HepG2 (cell line): ENCODE results near the gene SH2D7. TPM values are rescaled to one million over a fixed set of nuclear protein-coding genes. Genes with fewer than 3 reads are reported as not detected.

Experiments
- MAF1 ChIP-seq: sonication (generic); formaldehyde crosslinking; IDR thresholded peaks from 2 replicates; pipeline ENCODE4 v1.5.0; 2020; ENCODE audit warnings: missing genetic modification reagents, borderline replicate concordance
- SKI ChIP-seq: fragments of 450-650 bp; IDR thresholded peaks from one replicate; pipeline ENCODE4 v1.6.1; 2018; ENCODE audit warnings: mild to moderate bottlenecking; ENCODE audit not compliant: partially characterized antibody
- SOX6 ChIP-seq, 2 experiments: fragments of 450-650 bp in 1 of 2; sonication (generic) in 1 of 2; formaldehyde crosslinking in 1 of 2; IDR thresholded peaks; 2 replicates each; pipeline versions ENCODE4 v1.4.0 to v1.6.1; 2017 to 2020; ENCODE audit warnings: antibody characterized with exemption in 1 of 2, mild to moderate bottlenecking in 1 of 2, missing genetic modification reagents in 1 of 2
- ZNF329 ChIP-seq: sonication (generic); formaldehyde crosslinking; IDR thresholded peaks from 2 replicates; pipeline ENCODE4 v1.9.0; 2021; ENCODE audit warnings: low read depth, mild to moderate bottlenecking, missing genetic modification reagents
- ZNF569 ChIP-seq: sonication (generic); formaldehyde crosslinking; IDR thresholded peaks from 2 replicates; pipeline ENCODE4 v1.5.0; 2020; ENCODE audit warnings: mild to moderate bottlenecking, missing genetic modification reagents, moderate library complexity, borderline replicate concordance
- polyA plus RNA-seq, 8 experiments: library from polyadenylated mRNA; depleted of rRNA in 3 of 8; stranded (reverse) in 7 of 8; unstranded in 1 of 8; fragments of >200 nt; fragmentation: Illumina TruSeq in 4 of 8; extraction: Trizol in 4 of 8; gene quantifications; 2 replicates each; pipeline versions ENCODE4 v1.2.1 to v1.2.3, GENCODE V29; 2011 to 2016; ENCODE audit warnings: low read depth in 4 of 8, missing spikeins in 1 of 8, mixed read lengths in 1 of 8; ENCODE audit not compliant: insufficient read depth in 1 of 8
- total RNA-seq, 5 experiments: library from RNA; depleted of rRNA; stranded (reverse); fragments of >200 nt; fragmentation: Illumina TruSeq; extraction: Trizol; gene quantifications; 2 replicates each; pipeline ENCODE4 v1.2.3, GENCODE V29; 2016; ENCODE audit warnings: low read depth in 1 of 5
- TF ChIP-seq, protein P1 (sequence below): sonication (generic); formaldehyde crosslinking; conservative IDR thresholded peaks from 2 replicates; pipeline ENCODE4 v1.4.0; 2020; ENCODE audit warnings: mild to moderate bottlenecking, missing genetic modification reagents, moderate library complexity
- TF ChIP-seq, protein P2 (sequence below): sonication (generic); formaldehyde crosslinking; IDR thresholded peaks from 2 replicates; pipeline ENCODE4 v1.5.1; 2020; ENCODE audit warnings: mild to moderate bottlenecking, missing genetic modification reagents
- TF ChIP-seq, protein P3 (sequence below): sonication (generic); formaldehyde crosslinking; IDR thresholded peaks from 2 replicates; pipeline ENCODE4 v1.4.0; 2020; ENCODE audit warnings: missing genetic modification reagents
- TF ChIP-seq, protein P4 (sequence below): sonication (generic); formaldehyde crosslinking; IDR thresholded peaks from 2 replicates; pipeline ENCODE4 v1.8.1; 2023; ENCODE audit warnings: mild to moderate bottlenecking, missing genetic modification reagents
- TF ChIP-seq, protein P5 (sequence below): IDR thresholded peaks from 2 replicates; pipeline ENCODE4 v1.4.0; 2020; ENCODE audit warnings: mild to moderate bottlenecking, missing genetic modification reagents

SH2D7 gene
- total and polyA plus RNA-seq, 2 of the 13 experiments (the other 11 are each of a cell fraction or from before 2014, with no cell fraction given) = not detected

DNA sequence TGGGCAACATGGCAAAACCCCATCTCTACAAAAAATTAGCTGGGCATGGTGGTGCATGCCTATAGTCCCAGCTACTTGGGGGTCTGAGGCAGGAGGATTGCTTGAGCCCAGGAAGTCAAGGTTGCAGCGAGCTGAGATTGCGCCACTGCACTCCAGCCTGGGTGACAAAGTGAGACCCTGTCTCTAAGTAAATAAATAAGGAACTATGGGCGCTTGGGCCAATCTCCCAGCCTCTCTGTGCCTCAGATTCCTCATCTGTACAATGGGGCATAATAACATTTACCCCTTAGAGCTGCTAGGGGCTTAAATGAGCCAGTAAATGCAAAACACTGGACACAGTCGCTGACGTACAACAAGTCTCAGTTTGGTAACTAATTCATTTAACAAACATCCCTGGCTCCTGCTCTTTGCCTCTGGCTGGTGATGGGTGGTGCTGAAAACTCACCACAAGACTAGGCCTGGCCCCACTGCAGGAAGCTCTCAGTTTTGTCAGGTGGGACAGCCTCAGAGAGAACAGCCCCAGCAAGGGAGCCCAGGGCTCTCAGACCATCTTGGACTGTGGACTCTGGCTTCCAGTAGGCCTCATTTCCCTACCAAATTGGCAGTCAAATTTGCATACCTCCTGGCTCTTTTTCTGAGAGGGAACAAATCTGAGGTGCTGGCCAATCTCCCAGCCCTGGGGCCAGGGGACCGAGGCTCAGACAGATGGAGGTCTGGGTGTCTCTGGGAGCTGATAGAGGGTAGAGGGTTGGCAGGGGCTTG lies 8.5 kb upstream of the SH2D7 start (continued):
- TF ChIP-seq, protein P1, sequence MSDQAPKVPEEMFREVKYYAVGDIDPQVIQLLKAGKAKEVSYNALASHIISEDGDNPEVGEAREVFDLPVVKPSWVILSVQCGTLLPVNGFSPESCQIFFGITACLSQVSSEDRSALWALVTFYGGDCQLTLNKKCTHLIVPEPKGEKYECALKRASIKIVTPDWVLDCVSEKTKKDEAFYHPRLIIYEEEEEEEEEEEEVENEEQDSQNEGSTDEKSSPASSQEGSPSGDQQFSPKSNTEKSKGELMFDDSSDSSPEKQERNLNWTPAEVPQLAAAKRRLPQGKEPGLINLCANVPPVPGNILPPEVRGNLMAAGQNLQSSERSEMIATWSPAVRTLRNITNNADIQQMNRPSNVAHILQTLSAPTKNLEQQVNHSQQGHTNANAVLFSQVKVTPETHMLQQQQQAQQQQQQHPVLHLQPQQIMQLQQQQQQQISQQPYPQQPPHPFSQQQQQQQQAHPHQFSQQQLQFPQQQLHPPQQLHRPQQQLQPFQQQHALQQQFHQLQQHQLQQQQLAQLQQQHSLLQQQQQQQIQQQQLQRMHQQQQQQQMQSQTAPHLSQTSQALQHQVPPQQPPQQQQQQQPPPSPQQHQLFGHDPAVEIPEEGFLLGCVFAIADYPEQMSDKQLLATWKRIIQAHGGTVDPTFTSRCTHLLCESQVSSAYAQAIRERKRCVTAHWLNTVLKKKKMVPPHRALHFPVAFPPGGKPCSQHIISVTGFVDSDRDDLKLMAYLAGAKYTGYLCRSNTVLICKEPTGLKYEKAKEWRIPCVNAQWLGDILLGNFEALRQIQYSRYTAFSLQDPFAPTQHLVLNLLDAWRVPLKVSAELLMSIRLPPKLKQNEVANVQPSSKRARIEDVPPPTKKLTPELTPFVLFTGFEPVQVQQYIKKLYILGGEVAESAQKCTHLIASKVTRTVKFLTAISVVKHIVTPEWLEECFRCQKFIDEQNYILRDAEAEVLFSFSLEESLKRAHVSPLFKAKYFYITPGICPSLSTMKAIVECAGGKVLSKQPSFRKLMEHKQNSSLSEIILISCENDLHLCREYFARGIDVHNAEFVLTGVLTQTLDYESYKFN = 0 out of 2 replicates have a peak, but pooled peaks have one; percentile 32
- TF ChIP-seq ZNF329 (CRISPR knock-in tag) (no peak), ZNF569 (CRISPR knock-in tag) (no peak), SOX6 (IDR thresholded peaks at IDR 0.05) (no peak), SOX6 (CRISPR knock-in tag; IDR thresholded peaks at IDR 0.05) (peak; percentile 25; the same call in 1 of the 2 replicates), MAF1 (CRISPR knock-in tag) (no peak), SKI (peak; percentile 21)
- TF ChIP-seq, protein P2, sequence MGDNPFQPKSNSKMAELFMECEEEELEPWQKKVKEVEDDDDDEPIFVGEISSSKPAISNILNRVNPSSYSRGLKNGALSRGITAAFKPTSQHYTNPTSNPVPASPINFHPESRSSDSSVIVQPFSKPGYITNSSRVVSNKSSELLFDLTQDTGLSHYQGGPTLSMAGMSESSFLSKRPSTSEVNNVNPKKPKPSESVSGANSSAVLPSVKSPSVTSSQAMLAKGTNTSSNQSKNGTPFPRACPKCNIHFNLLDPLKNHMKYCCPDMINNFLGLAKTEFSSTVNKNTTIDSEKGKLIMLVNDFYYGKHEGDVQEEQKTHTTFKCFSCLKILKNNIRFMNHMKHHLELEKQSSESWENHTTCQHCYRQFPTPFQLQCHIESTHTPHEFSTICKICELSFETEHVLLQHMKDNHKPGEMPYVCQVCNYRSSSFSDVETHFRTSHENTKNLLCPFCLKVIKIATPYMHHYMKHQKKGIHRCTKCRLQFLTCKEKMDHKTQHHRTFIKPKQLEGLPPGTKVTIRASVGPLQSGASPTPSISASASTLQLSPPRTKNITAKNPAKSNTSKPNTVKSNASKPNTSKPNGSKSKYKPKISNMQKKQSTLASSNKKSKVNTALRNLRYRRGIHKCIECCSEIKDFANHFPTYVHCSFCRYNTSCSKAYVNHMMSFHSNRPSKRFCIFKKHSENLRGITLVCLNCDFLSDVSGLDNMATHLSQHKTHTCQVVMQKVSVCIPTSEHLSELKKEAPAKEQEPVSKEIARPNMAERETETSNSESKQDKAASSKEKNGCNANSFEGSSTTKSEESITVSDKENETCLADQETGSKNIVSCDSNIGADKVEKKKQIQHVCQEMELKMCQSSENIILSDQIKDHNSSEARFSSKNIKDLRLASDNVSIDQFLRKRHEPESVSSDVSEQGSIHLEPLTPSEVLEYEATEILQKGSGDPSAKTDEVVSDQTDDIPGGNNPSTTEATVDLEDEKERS = 0 out of 2 replicates have a peak, but pooled peaks have one; percentile 39
- TF ChIP-seq, protein P3, sequence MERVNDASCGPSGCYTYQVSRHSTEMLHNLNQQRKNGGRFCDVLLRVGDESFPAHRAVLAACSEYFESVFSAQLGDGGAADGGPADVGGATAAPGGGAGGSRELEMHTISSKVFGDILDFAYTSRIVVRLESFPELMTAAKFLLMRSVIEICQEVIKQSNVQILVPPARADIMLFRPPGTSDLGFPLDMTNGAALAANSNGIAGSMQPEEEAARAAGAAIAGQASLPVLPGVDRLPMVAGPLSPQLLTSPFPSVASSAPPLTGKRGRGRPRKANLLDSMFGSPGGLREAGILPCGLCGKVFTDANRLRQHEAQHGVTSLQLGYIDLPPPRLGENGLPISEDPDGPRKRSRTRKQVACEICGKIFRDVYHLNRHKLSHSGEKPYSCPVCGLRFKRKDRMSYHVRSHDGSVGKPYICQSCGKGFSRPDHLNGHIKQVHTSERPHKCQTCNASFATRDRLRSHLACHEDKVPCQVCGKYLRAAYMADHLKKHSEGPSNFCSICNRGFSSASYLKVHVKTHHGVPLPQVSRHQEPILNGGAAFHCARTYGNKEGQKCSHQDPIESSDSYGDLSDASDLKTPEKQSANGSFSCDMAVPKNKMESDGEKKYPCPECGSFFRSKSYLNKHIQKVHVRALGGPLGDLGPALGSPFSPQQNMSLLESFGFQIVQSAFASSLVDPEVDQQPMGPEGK = peak; percentile 9; the same call in 1 of the 2 replicates
- TF ChIP-seq, protein P4, sequence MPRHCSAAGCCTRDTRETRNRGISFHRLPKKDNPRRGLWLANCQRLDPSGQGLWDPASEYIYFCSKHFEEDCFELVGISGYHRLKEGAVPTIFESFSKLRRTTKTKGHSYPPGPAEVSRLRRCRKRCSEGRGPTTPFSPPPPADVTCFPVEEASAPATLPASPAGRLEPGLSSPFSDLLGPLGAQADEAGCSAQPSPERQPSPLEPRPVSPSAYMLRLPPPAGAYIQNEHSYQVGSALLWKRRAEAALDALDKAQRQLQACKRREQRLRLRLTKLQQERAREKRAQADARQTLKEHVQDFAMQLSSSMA (CRISPR knock-in tag) = 0 out of 2 replicates have a peak, but pooled peaks have one; percentile 37
- TF ChIP-seq, protein P5, sequence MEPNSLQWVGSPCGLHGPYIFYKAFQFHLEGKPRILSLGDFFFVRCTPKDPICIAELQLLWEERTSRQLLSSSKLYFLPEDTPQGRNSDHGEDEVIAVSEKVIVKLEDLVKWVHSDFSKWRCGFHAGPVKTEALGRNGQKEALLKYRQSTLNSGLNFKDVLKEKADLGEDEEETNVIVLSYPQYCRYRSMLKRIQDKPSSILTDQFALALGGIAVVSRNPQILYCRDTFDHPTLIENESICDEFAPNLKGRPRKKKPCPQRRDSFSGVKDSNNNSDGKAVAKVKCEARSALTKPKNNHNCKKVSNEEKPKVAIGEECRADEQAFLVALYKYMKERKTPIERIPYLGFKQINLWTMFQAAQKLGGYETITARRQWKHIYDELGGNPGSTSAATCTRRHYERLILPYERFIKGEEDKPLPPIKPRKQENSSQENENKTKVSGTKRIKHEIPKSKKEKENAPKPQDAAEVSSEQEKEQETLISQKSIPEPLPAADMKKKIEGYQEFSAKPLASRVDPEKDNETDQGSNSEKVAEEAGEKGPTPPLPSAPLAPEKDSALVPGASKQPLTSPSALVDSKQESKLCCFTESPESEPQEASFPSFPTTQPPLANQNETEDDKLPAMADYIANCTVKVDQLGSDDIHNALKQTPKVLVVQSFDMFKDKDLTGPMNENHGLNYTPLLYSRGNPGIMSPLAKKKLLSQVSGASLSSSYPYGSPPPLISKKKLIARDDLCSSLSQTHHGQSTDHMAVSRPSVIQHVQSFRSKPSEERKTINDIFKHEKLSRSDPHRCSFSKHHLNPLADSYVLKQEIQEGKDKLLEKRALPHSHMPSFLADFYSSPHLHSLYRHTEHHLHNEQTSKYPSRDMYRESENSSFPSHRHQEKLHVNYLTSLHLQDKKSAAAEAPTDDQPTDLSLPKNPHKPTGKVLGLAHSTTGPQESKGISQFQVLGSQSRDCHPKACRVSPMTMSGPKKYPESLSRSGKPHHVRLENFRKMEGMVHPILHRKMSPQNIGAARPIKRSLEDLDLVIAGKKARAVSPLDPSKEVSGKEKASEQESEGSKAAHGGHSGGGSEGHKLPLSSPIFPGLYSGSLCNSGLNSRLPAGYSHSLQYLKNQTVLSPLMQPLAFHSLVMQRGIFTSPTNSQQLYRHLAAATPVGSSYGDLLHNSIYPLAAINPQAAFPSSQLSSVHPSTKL (CRISPR knock-in tag) = peak; percentile 58; the same call in 1 of the 2 replicates
- TF ChIP-seq, all 625 proteins: peak for 24
